ENCODE measurements around the gene MRFAP1.

DNA sequence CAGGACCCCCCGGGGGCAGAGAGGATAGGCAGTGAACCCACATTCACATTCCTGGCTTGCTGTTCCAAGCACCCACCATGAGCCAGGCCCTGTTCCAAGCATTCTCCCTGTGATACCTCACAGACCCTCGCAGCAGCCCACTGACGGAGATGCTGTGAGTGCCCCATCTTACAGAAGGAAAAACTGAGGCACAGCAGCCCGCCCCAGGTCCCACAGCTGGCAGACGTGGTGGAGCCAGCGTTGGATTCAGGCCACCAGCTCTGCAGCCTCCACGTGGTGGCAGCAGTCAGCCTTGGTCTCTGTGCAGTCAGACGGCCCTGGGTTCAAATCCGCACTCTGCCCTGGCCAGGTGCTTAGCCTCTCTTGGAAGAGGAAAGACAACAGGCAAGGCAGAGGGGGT, 48.7 kb upstream of the MRFAP1 start:
- no peak for TF ChIP-seq CTCF (IDR thresholded peaks at IDR 0.05)
- TF ChIP-seq POLR2A (IDR thresholded peaks at IDR 0.05): no peak

All from esophagus squamous epithelium (tissue), 4 donors.